ENCODE results near the gene EXOG.

The EXOG gene

DNA sequence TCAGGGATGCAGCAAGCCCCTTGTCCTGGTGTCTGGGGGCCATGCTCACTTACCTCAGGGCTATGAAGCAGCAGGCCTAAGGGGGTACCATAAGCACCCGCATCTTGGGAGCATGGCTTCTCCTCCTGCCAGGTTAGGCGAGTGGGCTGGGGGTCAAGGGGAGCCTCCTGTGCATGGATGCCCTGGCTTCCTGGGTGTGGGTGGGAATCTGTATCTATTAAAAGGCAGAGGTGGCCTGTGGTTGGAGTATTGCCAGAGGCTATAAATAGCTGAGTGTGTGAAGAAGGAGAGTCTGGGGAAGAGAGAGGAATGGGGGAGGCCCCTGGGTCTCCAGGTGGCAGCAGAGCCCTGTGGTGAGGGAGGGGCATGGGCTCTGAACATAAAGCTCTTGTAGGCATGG lies 22.9 kb upstream of the EXOG start:
- DNase-seq (ENCODE audit: low read depth) = no peak

DNA sequence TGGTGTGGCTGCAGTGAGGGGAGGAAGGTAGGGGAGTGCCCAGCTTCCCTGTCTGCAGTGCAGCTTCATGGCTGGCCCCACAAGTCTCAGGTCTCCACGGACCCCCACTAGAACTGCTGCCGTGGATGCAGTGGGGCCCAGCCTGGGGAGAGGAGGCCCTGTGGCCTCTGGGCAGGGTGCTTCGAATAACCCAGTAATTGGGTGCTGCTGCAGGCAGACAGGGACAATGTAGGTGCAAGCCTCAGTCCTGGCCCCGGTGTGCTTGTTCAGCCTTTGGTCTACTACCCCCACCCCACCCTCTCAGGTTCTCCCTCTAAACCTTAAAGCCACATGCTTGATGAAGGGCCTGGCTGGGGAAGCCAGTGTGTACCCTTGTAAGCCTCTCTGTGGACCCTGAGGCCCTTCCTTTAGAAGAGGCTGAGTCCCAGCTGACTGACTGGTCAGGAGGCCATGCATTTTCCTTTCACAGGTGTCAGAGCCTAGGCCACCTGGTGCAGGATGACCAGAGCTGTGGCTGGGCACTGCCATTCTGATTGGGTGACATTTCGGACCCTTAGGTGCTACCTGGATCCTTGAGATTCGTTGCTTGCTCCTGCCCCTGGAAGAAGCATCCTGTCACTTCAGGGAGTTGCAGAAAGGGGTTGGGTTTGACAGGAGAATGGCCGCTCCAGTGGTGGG lies 21.1 kb upstream of the EXOG start:
- DNase-seq (ENCODE audit: low read depth) = no peak

DNA sequence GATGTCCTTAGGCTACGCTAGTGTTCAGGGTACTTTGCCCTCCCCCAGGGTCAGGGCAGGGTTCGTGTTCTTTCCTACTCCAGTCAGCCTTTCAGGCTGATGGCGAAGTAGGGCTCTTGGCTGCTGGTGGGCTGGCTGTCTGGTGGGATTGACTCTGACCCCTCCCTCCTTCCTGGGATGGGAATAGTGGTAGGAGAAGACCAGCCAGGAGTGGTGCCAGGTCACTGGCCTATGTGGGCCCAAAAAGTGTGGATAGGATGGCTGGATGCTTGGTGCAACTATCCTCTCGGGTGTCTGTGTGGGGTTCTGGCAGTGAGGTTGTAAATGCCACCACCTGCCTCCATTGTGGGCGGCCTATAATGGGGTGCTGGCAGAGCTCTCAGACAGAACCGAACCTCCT lies 20.4 kb upstream of the EXOG start:
- no peak for DNase-seq (ENCODE audit: low read depth)

DNA sequence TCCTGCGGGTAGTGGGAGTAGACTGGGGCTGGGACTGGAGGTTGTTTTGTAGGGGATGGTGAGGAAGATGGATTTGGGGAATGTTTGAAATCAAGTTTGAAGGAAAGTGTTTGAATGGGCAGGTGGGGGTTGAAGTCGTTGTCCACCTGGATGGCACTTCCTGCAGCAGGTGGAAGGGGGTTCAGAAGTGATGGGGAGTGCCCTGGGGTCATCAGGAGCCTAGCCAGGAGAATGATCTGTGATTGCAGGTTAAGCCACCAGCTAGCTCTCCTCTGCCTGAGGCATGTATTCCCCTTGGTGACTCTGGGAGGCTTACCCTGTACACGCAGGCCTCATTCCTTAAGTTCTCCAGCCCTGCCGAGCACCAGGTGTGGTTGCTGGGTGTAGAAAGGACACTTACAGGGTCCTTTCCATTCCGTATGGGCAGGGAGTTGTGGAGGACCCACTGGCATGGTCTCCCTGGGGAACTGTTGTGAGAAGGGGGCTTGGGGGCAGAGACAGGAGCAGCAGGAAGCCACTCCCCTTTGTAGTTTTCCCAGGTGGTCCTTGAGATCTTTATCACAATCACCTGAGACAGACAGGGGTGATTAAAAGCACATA lies 19.9 kb upstream of the EXOG start:
- no peak for DNase-seq (ENCODE audit: low read depth)

DNA sequence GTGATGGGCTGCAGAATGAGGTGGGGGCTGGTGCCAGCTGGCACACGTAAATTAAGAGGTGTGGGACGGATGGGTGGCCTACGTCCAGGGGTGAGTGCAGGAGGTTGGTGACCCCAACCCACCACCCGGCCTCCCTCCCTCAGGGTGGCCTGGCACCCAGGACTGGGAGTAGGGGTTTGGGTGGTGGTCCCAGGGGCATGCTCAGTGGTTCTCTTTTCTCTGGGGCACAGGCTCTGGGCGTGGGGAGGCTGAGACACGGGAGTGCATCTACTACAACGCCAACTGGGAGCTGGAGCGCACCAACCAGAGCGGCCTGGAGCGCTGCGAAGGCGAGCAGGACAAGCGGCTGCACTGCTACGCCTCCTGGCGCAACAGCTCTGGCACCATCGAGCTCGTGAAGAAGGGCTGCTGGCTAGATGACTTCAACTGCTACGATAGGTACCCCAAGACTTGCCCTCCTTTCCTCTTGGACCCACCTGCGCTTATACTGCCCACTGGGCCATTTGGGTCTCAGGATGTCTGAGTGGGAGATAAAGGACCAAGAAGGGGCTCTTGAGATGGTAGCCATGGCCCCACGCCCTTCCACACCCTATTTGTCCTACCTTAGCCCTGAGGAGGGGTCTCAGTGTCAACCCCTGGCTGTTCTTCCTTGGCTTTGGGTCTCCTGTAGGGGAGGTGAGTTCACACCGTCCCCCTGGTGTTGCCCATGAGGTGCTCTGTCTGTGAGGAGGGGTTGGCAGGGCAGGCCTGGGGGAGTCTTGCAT lies 18.9 kb upstream of the EXOG start:
- DNase-seq (ENCODE audit: low read depth) = no peak

DNA sequence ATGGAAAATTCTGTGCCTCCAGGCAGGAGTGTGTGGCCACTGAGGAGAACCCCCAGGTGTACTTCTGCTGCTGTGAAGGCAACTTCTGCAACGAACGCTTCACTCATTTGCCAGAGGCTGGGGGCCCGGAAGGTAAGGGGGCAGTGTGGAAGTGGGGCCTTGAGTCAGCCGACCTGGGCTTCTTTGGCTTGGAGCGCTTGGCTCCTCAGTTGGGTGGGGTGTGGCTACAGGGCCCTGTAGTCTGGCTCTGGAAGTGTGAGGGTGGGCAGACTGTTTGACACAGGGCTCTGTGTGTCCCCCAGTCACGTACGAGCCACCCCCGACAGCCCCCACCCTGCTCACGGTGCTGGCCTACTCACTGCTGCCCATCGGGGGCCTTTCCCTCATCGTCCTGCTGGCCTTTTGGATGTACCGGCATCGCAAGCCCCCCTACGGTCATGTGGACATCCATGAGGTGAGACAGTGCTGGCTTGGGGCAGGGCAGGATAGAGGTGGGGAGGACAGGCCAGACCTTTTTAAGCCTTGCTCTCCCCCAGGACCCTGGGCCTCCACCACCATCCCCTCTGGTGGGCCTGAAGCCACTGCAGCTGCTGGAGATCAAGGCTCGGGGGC lies 18.2 kb upstream of the EXOG start:
- DNase-seq (ENCODE audit: low read depth) = no peak

DNA sequence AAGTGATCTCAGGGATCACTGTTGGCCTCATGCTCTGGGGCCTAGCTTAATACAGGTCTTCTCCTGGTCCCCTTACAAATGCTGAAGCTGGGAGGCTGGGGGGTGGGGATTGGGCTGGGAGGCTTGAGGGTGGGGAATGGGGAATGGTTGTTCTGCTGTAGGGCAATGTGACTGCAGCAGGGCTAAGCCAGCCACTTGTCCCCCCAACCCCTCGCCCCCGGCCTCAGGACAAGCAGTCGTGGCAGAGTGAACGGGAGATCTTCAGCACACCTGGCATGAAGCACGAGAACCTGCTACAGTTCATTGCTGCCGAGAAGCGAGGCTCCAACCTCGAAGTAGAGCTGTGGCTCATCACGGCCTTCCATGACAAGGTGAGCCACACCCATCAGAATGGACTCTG lies 17.2 kb upstream of the EXOG start:
- DNase-seq (ENCODE audit: low read depth) = no peak

DNA sequence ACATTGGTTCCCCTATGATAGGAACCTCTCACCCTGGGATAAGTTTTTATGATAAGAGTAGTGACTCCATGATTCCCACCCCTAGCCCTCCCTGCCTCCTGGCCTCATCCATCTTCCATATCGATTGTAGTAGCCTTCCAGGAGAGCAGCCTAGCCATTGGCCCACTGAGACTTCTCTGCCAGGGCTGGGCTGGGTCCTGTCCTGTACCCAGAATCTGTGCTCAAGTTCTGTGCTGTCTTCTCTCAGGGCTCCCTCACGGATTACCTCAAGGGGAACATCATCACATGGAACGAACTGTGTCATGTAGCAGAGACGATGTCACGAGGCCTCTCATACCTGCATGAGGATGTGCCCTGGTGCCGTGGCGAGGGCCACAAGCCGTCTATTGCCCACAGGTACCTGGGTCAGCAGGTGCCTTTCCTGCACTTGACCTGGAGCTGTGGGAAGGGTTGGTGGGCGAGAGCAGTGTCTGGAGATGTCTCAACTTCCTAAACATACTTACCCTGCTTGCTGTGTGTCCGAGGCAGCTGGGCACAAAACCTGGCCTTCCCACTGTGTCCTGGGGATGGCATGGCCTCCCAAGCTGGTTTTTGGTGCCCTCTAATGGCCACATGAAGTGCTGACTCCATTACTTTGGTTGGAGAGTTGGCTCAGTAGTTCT lies 16.6 kb upstream of the EXOG start:
- peak; percentile 50 for DNase-seq (ENCODE audit: low read depth)

DNA sequence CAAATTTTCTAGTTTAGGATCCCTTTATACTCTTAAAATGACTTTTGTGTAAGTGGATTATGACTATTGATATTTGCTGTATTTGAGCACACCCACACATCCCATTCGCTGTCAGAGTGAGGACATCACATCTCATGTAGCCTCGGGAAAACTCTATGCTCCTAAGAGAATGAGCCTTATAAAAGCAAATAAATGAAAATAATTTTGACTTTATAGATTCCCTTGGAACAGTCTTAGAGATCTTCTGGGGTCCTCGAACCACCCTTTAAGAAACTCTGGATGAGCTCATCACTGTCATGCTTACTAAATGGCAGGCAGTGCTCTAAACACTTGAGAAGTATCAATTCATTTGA lies 16.1 kb upstream of the EXOG start:
- no peak for DNase-seq (ENCODE audit: low read depth)

DNA sequence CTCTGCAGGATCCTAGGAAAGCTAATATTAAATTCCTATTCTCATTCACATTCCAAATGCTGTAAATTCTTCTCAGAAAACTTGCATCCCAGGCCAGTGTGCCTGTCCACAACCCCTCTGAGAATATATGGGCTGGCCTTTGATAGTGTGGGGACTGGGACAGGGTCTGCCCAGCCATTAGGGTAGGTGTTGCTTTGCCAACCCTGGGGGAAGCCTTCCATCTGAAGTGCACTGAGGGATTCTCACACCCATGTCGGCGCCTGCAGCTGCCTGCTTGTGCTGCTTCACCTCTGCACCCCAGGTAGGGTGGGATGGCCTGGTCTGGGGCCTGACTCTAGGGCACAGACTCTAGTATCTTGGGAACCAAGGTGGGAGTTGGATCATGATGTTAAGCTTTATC lies 15.2 kb upstream of the EXOG start:
- no peak for DNase-seq (ENCODE audit: low read depth)

DNA sequence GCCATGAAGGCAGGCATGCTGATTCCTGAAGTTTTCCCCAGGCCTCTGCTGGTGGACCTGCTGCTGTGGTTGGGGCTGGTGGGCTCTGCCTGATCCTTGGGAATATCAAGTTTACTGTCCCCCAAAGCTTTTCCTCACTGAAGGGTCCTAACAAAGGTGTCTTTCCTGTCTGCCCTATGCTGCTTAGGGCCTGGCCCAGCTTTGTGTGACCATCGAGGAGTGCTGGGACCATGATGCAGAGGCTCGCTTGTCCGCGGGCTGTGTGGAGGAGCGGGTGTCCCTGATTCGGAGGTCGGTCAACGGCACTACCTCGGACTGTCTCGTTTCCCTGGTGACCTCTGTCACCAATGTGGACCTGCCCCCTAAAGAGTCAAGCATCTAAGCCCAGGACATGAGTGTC lies 13.2 kb upstream of the EXOG start:
- no peak for DNase-seq (ENCODE audit: low read depth)

DNA sequence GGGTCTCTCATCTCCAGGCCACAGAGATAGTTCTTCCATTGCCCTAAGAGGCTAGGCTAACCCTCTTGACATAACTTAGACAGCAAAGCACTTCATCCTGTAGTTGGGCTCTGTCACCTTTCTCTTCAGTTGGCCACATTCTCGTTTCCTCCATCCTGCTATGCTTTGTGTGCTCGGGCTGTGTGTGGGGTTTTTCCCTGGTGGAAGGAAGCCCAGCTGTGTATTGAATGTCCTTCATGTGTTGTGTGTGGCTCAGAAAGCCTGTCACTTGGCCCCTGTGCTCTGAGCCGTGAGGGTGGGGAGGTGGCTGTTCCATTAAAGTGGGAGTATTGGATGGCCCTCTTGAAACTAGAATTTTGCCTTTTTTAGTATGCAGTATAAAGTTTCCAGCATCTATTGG lies 8.8 kb upstream of the EXOG start:
- DNase-seq (ENCODE audit: low read depth) = no peak

DNA sequence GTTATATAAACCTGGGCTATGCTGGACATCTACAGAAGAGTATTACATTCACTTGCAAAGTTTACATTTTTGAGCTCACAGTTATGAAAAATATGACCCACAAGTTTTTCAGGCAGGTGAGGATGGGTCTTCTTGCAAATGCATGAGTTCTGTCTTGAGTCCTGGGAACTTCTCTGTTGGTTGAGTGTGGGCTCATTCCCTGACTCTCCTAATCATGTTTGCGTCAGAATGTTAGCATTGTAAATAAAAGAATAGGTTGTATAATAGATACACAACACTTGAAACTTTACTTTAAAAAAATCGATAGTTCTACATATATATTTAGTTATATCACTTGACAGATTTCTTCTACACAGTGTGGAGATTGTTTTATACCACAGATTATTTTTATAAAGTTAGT lies 7.2 kb upstream of the EXOG start:
- no peak for DNase-seq (ENCODE audit: low read depth)

DNA sequence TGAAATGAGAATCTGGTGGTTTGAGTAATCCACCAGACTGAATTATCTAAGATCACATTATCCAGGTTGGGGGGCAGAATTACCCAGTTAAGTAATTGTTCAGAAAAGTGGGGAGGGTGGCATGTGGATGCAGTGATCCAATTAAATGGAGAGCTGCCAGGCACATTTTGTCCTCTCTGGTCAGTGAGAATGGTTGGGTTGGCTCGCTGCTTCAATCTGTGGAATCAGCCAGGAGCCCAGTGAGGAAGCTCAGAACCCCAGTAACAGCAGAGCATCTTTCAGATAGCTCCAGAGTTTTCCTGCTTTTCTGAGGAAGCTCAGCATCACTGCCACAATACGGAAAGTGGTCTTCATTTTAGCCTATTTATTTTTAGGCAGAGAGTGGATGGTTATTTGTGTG lies 6.4 kb upstream of the EXOG start:
- DNase-seq (ENCODE audit: low read depth) = no peak

DNA sequence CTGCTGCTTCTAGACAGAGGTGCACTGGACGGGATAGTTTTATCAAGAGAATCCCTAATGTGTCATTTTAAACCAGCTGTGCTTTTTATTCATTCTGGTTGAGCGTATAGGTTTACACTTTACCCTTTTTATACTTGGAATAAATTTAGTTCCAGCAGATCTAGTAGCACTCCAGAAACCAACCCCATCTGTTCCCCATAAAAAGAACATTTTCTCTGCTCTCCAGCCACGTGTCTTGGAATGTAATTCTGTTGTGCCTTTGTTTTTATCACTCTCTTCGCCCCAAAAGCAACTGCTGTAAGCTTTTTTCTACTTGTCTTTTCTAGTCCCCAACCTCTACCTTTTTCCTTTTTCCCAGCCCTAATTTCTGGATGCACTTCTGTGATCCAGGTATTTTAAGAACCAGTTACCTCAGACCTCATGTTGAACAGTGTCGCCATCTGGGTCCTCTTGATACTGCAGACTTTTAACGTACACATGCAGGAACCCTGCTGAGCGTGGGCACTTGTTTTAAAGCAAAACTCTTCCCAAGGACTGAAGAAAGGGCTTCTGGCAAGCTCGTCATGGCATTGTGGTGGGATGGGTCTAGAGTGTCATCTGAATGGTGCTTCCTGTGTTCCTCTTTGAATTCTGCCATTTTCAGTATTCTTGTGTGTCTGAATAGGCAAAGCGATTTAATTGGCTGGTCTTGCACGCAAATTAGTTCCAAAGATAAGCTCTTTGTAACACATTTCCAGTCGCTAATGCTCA lies 5.7 kb upstream of the EXOG start:
- no peak for DNase-seq (ENCODE audit: low read depth)

DNA sequence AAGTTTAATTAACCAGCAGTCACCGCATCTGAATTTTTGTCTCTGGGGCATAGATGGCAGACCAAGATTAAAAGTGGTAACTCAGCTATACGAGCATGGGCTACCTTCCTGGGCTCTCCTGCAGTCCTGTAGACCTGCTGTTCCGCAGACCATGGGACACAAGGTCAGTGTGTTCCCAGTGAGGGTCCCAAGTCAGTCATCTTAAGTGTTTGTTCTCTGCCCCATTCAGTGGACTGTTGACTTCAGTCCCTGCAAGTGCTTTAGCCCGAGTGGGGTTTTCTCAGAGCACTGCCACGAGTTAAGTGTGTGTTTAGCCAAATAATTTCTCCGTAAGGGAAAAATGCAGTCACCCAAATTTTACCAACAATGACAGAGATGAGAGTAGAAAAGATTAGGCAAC lies 4.9 kb upstream of the EXOG start:
- DNase-seq (ENCODE audit: low read depth) = no peak

DNA sequence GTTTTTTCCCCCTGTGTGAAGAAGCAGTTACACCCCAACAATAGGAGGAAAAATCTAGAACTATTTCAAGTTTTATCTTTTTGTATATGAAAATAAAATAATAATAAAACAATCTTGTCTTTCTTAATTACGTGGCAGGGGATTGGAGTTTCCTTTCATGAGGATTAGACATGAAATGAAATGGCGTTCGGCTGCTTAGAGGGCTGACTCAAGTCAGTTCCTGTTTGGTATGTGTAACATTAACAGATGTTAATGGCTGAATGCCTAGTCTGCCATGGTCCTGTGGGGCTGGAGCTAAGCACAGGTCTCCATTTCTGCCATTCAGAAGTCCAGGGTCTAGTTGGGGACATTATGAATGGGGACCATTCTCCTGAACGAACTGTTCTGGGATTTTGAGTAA lies 3.1 kb upstream of the EXOG start:
- DNase-seq (ENCODE audit: low read depth) = no peak

DNA sequence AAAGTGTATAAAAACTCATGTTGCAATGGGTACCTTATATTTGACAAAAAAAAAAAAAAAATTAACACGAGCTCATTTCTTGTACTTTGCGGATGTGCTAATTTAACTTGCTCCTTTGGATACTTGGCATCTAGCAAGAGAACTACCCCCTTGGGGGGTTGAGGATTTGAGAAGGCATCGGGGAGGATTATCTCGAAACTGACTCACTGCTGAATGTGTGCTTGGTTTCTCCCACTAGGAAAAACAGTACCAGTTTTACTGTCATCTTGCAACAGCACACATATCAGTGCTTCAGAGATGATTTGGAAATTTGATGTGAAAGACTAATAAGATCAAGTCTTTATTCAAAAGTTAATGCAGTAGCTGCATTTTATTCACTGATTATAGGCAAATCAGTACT lies 891 bp downstream of the EXOG start:
- DNase-seq (ENCODE audit: low read depth) = peak; percentile 67

DNA sequence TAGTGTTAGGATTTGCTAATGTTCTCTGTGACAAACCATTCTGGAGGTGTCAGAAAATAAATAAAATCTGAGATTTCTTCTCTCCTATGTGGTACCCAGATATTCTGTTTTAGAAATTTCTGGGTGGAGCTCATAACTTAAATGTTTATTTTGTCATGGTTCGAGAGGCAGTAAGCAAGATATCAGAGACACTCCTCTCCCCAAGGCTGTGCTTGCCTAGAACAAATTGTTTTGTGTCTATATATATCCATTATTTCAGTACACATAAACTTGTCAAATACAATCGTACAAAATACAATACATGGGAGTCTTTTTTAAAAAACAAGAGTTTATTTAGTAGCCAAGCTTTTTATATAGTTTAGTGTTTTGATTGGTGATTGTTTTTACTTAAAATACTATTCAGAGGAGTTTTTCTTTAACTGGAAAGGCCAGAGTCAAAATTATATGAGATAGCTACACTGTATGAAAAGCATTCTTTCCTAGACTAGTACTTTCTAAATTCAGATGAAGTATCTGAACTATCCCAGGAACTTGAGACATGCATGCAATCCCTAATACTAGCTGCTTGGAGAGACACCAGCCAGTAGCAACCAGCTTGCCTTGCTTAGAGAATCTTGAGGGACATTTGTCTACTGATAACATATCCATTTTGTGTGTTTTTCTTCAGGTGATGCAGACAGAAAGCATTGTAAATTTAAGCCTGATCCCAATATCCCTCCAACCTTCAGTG lies 4.7 kb downstream of the EXOG start:
- DNase-seq (ENCODE audit: low read depth) = no peak

DNA sequence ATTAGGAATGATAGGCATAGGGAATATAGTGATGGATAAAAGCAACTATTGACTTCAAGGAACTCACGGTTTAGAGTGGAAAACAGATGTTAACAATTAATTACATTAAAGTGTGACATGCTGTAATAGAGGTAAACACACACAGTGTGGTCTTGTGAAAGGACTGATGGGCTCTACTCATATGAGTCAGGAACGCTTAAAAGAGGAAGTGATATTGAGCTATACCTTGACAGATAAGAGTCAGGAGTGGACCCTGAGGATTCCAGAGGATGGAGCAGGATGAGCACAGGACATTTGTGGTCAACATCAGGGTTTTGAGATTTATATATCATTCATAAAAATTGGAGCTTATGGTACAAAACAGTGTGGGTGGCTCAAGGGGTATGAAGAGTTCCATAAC lies 11.0 kb downstream of the EXOG start:
- DNase-seq (ENCODE audit: low read depth) = no peak

DNA sequence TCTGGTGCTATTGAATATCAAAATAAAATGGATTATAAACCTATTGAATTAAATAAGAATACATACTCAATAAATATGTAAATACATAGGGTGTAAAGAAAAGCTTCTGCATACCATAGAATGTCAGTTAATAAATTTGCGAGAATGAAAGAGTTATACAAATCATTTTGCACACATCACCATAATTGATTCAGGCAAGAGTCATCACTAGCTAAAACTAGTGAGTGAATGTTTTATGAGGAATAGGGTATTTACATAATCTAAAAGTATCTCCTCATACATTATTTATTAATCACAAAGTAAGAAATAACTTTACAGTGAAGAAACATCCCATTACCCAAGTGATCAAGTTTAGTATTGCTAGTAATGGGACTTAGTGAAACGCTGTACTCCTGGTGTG lies 13.6 kb downstream of the EXOG start:
- no peak for DNase-seq (ENCODE audit: low read depth)

All from amniotic epithelial cell (primary cell).